Sigmoid colon (tissue), 4 donors: ENCODE data around the gene B3GALT4.

Experiments
- POLR2A ChIP-seq, 2 donors: fragments of 450-650 bp; IDR thresholded peaks; one replicate each; pipeline ENCODE4 v1.6.1; 2016; ENCODE audit warnings: antibody characterized with exemption in 2 of 2, mild to moderate bottlenecking in 2 of 2, moderate library complexity in 2 of 2
- POLR2AphosphoS5 ChIP-seq, 4 donors: sonication (generic); formaldehyde crosslinking; IDR thresholded peaks; one replicate each; pipeline ENCODE4 v1.6.1; 2017; ENCODE audit warnings: antibody characterized with exemption in 4 of 4
- TF ChIP-seq, protein P1 (sequence below), 4 experiments: fragments of 450-650 bp in 3 of 4; fragments of 200-600 bp in 1 of 4; IDR thresholded peaks; one replicate each; pipeline ENCODE4 v1.5.1; 2016 to 2019; ENCODE audit warnings: antibody characterized with exemption in 4 of 4, mild to moderate bottlenecking in 3 of 4, moderate library complexity in 2 of 4

GRCh38 chr6:33276581-33276863 lies 401 bp upstream of the B3GALT4 start:
- TF ChIP-seq, protein P1, sequence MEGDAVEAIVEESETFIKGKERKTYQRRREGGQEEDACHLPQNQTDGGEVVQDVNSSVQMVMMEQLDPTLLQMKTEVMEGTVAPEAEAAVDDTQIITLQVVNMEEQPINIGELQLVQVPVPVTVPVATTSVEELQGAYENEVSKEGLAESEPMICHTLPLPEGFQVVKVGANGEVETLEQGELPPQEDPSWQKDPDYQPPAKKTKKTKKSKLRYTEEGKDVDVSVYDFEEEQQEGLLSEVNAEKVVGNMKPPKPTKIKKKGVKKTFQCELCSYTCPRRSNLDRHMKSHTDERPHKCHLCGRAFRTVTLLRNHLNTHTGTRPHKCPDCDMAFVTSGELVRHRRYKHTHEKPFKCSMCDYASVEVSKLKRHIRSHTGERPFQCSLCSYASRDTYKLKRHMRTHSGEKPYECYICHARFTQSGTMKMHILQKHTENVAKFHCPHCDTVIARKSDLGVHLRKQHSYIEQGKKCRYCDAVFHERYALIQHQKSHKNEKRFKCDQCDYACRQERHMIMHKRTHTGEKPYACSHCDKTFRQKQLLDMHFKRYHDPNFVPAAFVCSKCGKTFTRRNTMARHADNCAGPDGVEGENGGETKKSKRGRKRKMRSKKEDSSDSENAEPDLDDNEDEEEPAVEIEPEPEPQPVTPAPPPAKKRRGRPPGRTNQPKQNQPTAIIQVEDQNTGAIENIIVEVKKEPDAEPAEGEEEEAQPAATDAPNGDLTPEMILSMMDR (IDR thresholded peaks at IDR 0.05) = no peak
- no peak for TF ChIP-seq POLR2A (IDR thresholded peaks at IDR 0.05)
- no peak for TF ChIP-seq POLR2AphosphoS5 (IDR thresholded peaks at IDR 0.05)
